D341Med (cell line): ENCODE measurements around the gene SLC4A11.

Source experiments
- DNase-seq: peaks from one replicate; pipeline ENCODE4 v3.0.0; 2012; ENCODE audit warnings: low spot score

The SLC4A11 gene

DNA sequence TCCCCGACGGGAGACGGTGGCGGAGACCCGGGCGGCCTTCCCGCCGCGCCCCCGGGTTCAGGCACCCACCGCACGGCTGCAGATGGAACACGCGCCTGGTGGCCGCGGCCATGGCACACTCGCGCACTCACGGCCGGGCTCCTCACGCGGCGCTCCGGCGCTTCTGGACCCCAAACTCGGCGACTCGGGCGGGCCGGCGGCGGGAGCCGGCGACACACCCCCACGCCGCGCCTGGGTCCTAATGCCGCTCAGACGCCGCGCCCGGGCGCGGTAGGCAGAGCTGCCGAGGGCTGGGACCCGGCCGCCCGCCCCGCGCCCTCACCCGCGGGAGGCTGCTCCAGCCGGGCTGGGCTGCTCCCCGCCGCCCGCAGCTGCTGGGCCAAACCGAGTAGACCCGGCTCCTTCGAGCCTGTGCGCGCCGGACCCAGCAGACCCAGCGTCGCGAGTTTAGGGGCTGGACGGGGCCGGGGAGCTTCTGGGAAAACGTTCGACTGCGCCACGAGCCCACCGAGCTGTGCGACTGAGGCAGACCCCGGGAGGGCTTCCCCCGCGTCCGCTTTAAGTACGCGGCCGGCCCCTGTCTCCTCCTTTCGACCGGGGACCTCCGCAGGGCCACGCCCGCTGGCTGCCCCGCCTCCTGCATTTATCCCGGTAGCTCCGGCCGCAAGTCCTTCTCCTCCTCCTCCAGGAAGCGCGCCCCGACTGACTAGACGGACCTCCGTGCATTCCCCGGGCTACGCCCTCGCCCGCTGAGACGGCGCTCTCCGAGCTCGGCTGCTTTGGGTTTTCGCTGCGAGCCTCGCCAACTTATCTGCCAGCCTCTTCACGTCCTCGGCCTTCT, at the start of gene SLC4A11:
Gene SLC4A11 (minus strand): TSS at position 165 of the 841 bp plus-strand sequence. CDS start 53 bp downstream, at position 112.
- peak; percentile 88 for DNase-seq

DNA sequence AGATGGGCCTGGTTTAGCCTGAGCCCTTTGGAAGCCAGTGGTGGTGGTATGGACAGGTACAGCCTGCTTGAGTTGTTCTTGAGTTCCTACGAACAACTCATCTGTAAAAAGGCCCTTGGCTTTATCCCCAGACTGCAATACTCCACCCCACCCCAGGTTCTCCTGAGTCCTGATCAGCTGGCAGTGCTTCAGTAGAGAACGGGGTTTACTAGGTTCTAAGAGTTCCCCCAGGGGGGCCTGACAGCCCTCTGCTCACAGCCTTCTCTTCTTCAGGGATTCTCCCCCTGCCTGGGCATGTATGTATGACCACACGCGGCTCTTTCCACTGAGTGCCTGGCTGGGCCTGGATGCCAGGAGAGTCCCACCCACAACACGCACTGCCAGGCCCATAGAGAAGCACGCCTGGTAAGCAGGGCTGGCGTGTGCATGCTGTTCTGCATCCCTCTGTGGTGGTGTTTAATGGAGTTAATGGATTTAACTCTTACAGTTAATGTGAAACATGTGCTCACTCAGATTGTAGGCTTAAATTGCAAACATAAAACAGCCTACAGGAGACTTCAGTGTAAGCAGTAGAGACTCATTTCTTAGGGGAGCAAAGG, 44.3 kb upstream of the SLC4A11 start:
- DNase-seq, result no peak

DNA sequence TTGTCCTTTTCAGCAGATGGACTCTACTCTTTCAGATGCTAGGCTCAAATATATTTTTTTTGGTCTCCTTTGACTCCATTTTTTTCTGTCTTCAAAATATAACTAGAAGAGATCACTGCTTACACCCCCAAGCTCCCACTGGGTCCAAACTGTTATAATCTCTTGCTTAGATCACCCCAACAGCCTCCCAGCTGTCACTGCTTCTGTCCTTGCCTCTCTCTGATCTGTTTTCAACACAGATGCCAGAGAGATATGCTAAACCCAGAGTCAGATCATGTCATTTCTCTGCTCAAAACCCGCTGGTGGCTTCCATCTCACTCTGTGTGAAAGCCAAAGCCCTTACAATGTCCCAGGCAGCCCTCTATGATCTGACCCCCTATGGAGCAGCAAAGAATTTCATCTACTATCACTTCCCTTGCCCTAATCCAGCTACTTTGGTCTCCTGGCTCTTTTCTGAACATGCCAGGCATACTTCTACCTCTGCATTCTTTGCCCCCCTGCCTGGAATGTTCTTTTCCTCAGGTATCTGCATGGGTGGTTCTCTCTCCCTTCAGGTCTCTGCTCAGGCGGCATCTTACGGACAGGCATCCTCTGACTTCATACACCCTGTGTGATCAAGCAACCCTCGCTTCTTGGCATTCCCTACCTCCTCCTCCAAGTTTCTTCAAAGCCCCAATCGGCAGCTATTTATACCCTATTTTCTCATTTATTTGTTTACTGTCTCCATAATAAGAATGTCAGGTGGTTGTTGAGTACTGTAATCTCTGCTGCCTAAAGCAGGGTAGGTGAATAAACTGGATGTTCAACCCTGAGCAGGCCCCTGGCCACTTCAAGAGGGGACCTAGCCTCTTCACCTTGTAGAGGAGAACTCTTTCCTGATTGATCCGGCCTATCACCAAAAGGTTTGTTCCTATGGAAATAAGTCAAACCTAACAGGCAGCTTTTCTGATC, 43.6 kb upstream of the SLC4A11 start:
- DNase-seq, result no peak

DNA sequence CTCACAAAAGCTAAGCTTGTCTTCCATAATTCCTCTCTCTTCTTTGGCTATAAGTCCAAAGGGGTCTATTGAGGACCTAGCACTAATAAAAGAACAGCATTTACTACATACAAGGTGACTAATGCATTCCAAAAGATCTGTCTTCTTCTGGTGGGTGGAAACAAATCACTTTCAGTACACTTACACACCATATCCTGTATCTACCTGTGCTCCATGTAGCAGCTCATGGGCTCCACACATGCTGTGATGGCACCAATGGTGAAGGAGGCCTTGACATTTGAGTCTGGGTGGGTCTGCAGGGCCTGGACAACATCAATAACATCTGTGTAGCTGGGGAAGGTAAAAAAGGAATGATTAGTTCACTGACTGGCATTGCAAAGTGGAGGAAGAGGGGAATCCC, 42.4 kb upstream of the SLC4A11 start:
- no peak for DNase-seq

DNA sequence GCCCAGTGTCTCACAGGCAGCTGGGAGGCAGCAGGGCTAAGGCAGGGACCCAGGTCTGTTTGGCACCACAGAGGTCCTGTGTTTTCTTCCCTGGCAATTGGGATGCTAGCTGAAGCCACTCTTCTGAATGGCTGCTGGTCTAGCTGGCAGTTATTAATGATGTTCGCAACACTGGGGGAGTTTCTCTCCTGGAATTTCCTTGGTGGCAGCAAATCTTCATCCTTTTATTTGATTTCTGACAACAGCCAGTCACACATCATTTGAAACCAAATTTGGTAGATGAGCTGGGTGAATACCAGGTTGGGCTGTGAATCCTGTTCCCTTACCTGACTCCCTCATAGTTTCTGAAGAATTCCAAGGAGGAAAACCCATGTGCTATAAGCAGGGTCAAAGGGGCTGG, 40.8 kb upstream of the SLC4A11 start:
- DNase-seq, result no peak

DNA sequence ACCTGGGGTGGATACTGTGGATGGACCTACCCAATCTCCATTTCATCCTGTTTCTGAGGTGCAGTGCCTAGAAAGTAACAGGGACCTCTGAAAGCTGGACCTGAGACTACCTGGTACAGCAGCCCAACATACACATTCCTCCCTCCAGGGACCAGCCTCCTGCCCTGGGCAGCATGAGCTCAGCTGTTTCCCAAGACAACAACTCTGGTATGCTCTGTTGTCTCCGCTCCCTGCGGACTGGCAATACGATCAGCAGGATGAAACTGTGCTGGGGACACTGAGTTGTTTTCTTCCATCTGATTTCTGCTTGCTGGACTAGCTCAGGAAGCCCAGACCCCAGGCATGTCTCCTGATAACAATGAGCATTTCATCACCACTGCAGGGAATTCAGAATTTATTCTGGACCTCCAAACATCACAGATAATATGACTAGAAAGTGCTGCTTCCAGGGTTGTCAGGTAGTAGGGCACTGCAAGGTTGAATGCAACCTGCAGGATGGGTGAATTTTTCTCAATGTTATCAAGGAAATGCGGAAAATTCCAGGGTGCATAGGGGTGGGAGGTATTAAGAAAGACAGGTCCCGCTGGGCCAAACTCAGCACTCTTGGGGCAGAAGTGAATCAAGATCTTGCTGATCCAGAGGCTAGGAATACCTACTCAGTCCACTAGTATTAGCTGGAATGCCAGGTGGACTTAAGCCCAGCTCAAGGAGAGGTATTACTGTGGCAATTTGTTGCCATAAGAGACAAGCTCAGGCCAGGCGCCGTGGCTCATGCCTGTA, 38.9 kb upstream of the SLC4A11 start:
- DNase-seq, result no peak

DNA sequence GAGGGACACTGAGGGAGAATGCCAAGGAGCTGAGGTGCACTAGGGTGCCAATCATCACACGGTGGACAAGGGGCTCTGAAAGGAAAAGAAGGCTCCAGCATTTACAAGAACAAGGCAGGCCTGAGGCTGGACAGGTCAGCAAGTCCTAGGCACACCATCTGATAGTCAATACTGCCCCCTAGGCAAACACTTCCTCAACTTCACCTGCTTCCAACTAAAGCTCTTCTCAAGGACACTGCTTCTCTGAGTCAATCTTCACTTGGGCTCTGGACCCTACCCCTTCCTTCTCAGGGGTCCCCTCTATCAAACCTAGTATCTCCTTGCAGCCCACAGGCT, 37.7 kb upstream of the SLC4A11 start:
- no peak for DNase-seq

DNA sequence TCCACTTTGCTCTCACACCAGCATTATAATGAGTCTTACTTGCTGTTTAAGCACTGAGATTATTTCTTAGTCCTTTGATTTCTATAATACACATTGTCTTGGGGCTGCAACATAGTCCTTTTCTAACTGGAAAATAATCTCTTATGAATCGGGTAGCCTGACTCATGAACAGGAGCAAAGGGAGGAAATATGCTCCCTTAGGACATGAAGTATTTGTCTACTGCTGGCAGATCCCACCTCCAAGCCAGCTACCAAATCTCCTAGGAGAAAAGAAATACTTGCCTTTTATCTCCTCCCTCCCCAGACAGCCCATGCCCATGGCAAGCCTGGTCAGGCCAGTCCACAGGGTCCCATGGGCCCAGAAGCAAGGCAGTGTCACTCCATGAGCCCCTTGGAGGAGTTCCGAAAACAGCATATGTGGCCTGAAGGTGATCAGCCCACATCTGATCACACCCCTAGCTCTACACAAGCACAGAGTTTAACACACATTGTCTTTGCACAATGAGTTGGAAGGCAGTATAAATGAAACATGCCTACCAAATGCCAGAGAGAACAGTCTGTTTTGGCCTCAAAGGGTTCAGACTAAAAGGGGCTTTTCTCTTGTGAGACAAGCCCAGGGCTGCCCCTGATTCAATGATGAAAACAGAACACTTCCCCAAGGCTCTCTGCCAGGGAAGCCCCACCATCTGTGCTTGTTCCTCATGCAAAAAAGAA, 37.1 kb upstream of the SLC4A11 start:
- no peak for DNase-seq

DNA sequence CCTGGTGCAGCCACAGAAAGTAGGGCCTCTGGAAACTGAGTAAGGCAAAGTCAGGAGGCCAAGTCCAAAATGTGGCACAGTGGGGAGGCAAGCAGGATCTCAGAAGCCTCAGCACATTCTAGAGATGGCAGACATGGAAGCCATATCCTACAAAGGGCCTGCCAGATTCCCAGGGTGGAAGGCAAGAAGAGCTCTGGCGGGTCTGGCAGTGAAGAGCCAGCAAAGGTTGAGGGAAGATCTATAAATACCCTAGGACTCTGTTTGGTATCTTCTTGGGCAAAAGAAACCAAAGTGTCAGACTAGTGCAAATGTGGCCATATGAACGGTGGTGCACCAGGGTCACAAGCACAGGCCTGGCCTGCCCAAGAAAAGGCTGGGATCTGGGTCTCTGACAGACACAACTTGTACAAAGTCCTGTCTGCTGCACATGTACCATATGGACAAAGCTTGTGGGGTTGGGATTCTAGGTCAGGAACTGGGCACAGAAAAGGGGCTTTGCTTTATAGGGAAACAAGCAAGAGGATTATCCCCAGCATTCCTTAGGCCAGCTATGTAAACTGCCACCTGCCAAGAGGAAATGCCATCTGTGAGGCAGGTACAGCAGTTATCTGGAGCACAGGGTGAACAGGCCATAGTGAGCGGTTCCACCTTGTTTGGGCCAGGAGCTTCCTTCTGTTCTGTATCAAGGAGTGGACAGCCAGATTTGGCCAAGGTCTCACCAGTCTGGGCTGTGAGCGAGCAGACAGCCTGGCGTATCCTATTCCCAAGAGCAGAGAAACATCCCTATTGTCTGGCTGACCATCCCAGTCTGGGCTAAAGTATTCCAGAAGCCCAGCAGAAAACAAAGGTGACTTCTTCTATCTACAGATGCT, 36.3 kb upstream of the SLC4A11 start:
- DNase-seq, result no peak

DNA sequence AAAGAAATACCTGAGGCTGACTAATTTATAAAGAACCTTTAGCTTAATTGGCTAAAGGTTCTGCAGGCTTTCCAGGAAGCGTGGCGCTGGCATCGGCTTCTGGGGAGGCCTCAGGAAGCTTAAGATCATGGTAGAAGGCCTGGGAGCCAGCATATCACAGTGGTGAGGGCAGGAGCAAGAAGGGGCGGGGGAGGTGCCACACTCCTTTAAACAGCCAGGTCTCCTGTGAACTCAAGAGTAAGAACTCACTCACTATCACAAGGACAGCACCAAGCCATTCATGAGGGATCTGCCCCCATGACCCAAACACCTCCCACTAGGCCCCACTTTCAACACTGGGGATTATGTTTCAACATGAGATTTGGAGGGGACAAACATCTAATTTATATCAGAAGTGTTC, 34.4 kb upstream of the SLC4A11 start:
- DNase-seq, result no peak

DNA sequence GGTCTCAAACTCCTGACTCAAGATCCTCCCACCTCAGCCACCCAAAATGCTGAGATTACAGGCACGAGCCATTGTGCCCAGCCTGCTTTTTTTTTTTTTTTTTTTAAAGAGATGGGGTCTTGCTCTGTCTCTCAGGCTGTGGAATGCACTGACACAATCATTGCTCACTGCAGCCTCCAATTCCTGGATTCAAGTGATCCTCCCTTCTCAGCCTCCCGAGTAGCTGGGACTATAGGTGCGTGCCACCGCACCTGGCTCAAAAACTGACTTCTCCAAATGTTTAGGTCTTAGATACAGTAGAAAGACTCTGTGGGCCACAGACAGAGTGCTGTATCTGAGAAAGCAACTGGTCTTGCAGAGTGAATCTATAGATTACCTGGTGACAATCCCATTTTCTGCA, 31.1 kb upstream of the SLC4A11 start:
- DNase-seq, result no peak

DNA sequence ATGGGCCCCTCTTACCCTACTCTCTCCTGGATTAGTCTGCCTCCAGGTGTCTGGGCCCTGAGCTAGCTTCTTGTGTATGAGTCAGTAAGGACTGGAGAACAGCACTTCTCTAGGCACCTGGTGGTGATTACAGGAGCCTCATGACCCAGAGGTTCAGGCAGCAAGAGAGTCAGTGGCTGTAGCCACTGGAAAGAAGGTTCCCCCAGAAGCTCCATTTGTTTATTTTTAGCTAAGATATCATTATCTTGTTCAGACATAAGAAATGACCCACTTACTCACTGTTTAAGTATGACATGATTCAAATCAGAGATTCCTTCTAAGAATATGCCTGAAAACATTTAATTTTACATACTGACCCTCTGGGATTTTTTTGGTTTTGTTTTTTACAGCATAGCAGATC, 23.6 kb upstream of the SLC4A11 start:
- no peak for DNase-seq

DNA sequence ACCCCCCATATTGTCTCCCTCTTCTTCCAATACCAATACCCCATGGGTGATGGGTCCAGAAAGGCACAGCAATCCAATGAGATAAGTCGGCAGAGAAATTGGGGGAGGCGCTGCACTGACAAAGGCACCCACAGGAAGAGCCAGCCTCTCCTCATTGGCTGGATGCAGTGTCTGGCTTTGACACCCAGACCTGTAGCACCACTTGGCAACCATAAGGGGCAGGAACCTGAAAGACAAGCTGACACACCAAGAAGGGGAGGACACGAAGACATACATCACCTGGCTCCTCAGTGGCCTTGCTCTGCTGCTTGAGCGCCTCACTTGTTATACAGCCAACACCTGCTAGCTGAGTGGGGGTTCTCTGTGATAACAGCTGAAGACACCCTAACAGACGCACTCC, 19.4 kb upstream of the SLC4A11 start:
- DNase-seq, result no peak

DNA sequence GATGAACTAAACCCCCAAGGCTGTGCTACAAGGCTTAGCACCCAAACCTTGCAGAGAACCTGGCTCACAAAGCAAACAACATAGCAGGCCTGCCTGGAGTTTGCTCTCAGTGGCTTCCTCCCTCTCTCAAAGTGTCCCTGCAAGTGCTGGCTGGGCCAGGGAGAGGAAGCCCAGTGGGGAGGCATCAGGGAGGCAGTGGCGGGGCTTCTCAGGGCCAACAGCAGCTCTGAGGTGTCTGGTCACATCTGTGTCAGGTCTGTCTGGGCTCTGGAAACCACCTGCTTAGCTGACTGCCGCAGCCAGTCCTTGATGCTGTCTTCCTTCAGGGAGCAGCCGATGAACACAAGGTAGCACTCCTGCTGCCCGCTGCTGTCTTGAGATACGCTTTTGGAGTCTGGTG, 16.7 kb upstream of the SLC4A11 start:
- DNase-seq, result no peak

DNA sequence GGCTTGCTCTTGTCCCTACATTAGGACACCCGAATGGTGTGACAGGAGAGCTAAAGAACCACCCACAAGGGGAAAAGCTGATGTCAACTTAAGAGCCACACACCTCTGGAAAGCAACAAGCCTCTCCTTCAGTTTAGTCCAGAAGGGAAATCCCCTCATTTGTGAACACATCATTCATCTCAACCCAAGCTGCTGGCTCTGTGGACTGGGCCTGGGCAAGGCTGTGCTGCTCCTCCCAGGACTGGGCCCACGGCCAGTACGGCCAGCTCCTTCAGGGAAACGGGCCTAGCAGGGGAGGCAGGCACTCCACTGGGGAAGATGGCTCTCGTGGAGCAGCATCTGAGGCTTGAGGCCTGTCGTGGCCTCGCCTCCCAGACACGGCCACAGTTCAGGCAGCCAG, 12.8 kb upstream of the SLC4A11 start:
- DNase-seq, result no peak

DNA sequence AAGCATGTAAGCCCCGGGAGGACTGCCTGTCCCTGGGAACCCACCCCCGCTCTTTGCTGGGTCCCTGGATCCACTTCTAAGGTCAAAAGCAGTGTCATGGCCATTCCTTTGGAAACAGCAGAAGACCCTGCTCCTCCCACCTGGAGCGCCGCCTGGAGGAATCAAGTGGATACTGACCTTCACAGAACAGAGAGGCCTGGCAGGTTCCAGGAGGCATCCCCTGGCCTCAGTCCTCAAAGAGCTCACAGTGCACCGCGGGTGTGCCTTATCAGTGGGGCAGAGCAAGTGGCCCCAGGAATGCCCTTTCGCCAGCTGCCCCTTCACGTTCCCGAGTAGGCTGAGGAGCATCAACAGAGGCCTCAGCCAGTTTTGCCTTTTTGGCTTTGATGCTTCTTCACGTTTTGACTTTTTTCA, 11.1 kb upstream of the SLC4A11 start:
- DNase-seq, result peak; percentile 66

DNA sequence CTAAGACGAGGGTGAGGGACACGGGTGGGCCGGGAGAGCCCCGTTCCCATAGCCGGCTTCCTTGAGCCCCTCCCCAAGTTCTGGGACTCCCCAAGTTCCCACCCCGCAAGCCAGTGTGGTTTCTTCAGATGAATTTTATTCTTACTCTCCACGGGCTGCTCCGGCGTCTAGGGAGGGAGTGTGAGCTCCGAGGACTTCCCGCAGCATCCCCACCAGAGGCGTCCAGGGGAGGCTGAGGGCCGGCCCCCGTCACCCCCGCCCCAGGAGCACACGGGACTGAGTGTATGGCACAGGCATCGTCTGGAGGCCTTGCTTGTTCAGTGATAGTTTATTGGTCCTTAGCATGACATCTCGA, 10.0 kb upstream of the SLC4A11 start:
- no peak for DNase-seq

DNA sequence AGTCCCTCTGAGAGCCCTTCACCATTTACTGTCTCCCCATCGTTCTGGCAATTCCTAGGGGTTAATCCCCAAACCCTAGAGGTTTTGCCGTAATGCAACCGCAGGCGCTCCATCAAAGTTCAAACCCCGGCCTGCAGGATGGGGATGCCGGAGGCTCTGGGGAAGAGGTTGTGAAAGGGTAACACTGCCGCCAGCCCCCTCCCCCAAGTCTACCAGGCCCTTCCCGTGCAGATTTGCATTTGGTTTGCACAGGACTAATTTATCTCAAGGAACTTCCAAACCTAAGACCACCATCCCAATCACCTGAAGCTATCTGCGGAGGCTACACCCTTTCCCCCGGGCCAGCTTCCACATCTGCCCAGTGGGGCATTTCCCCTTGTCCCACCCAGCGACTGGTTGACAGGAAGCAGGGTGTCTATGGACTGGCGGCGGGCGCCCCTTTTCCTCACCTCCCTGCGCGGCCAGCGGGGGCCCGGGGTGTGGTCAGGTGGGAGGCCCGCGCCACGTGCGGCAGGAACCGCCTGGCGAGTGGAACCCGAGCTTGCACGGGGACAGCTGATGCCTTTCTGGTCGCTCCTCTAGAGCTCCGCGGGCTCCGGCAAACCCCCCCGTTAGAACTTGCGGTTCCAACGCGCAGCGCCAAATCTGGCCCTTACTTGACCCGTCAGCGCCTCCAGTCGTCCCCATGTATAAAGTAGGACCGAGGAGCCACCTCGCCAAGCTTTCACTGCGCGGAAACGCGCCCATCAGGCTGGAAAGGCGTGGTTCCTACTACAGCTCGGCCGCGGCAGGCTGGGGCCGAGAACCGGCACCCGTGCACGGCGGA, 9.4 kb upstream of the SLC4A11 start:
- peak; percentile 31 for DNase-seq

DNA sequence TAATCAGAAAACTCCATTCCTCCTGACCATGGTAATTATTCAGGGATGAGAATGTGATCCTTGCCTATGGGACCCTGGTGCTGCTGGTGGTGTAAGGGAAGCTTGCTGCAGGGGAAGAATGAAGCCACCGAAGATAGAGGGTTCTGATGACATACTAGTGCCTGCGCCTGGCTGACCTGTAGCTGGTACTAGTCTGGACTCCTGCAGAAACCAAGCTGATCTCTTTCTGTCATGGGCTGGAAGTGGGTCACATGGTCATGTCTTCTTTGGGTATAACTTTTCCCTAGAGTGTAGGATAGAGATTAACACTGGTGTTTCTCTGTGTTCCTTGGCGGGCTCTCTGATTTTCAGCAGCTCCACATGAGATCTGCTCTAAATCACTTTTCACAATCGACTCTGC, 8.6 kb upstream of the SLC4A11 start:
- DNase-seq, result no peak

DNA sequence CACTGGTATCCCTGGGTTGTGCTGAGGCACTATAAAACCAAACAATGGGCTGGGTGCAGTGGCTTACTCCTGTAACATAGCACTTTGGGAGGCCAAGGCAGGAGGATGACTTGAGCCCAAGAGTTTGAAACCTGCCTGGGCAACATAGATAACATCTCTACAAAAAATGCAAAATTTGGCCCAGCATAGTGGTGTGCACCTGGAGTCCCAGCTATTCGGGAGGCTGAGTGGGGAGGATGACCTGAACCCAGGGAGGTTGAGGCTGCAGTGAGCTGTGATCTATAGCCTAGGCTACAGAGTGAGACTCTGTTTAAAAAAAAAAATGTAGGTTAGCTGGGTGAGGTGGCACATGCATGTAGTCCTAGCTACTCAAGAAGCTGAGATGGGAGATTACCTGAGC, 7.7 kb upstream of the SLC4A11 start:
- no peak for DNase-seq
